AG09309 (cell line): ENCODE results near the gene INSRR.

Experiments
- DNase-seq: peaks from one replicate; pipeline ENCODE4 v3.0.0-alpha.2; 2010; ENCODE audit warnings: low read depth
- H3K4me3 ChIP-seq: 2 replicates; pipeline ENCODE4 v1.5.1; 2011; ENCODE audit warnings: mild to moderate bottlenecking, low read depth, low read length, moderate library complexity; ENCODE audit not compliant: control insufficient read depth
- CTCF ChIP-seq: IDR thresholded peaks from 2 replicates; pipeline ENCODE4 v1.5.1; 2011; ENCODE audit warnings: mild to moderate bottlenecking, low read depth, low read length, inconsistent platforms; ENCODE audit not compliant: insufficient read depth, control insufficient read depth; ENCODE audit errors: missing control alignments

The INSRR gene

DNA sequence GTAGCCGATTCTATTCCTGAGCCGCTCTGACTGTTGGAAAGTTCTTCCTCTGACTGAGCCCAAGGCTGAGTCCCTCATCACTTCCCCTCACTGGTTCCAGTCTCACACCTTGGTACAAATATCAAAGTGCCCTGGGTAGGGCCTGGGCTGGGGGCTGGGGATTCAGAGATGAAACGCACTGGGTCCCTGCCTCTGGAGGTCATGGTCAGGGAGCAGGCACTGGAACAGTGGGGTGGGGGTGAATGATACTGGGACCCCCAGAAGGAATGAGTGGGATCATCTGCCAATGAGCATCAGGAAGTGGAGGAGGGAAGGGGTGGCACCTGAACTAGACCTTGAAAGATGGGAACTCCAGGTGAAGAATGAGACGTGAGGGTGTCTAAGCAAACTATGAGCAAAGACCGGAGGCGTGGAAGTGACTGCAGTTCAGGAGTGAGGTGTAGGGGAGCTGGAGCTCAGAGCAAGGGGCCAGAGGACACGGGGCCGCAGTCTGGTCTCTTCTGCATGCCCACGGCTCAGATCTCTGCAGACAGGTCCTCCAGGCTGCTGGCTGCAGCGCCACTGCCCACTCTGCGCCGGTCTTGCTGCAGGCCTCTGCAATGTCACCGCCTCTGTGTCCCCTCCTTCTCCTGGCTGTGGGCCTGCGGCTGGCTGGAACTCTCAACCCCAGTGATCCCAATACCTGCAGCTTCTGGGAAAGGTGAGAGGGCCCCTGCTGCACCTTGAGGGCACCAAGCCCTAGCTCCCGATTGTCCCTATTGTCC lies 44.6 kb upstream of the INSRR start:
- no peak for TF ChIP-seq CTCF
- no peak overlapping the region for H3K4me3 ChIP-seq
- no peak for DNase-seq

- TF ChIP-seq CTCF: no peak
- no peak overlapping the region for H3K4me3 ChIP-seq
- no peak for DNase-seq
These were observed 43.3 kb upstream of the INSRR start for GRCh38 chr1:156901966-156902915.

DNA sequence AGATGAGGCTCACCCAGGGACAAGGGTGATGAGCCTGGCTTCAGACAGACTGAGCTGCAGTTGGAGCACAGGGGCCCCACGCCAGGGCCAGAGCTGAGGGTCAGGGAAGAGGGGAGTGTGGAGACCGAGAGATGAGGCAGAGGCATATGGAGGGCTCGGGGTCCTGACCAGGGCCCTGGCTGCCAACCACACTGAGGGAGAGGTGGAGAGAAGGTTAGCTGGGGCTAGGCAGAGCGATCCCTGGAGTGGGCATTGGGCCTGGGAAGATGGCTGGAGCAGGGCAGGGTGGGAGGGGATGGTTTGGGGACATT lies 42.6 kb upstream of the INSRR start:
- no peak overlapping the region for H3K4me3 ChIP-seq
- no peak for TF ChIP-seq CTCF

GRCh38 chr1:156900896-156901589 lies 42.1 kb upstream of the INSRR start:
- DNase-seq: no peak
- no peak for TF ChIP-seq CTCF
- H3K4me3 ChIP-seq: no peak overlapping the region

More for the DNA sequence above, 42.6 kb upstream of the INSRR start:
- DNase-seq: no peak

DNA sequence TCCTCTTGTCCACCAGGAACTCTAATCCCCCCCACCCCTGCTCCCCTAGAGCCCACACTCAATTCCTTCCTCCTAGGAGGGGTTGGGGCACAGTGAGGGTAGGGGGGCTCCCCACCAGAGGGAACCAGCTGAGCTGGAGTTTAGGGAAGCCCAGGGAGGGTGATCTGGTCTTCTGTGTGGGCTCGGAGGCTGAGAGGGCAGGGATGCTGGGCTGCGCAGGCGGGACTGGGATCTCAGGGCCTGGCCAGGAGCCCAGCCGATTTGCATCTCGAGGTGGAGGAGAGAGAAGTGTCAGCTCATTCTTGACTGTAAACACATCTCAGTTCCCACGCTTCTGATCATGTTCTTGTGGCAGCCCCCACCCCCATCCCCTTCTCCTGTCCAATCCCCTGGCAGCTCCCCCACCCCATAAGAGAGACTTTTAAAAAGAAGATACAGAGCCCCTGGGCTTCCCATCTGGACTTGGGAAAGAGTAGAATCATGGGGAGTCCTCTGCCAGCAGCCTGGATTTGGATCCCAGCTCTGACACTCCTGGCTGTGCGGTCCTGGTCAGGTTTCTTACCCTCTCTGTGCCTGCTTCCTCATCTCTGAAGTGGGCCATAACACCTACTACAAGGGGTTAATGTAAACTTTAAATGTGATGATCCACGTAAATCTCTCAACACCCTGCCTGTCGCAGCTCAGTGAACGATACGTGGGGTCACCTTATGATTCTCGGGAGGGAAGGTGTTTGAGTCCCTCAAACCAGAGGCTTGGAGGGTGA lies 41.2 kb upstream of the INSRR start:
- no peak for DNase-seq
- no peak overlapping the region for H3K4me3 ChIP-seq
- no peak for TF ChIP-seq CTCF
